GM18867 (cell line): ENCODE data around the gene RGP1.

Experiments used
- ATAC-seq: cut with Tn5 transposase; IDR thresholded peaks from one replicate; pipeline ENCODE4 v1.9.1; 2021; ENCODE audit warnings: mild to moderate bottlenecking, moderate library complexity; ENCODE audit not compliant: unreplicated experiment

The RGP1 gene

GRCh38 chr9:35748858-35749514, at the start of gene RGP1, which contains the start of gene GBA2:
RGP1 (plus strand) TSS chr9:35749287; CDS start chr9:35749756, 469 bp downstream.
GBA2 (minus strand) TSS chr9:35749228; CDS start chr9:35748704, 524 bp downstream.
- ATAC-seq: peak; percentile 72

- no peak for ATAC-seq
Observed at GRCh38 chr9:35700031-35700430, 49.1 kb upstream of the RGP1 start.

GRCh38 chr9:35700942-35701341, 48.1 kb upstream of the RGP1 start:
- ATAC-seq: no peak

GRCh38 chr9:35702696-35703095, 46.4 kb upstream of the RGP1 start:
- no peak for ATAC-seq

- no peak for ATAC-seq
Observed at GRCh38 chr9:35703906-35704672, 45.0 kb upstream of the RGP1 start.

GRCh38 chr9:35705372-35705771, 43.7 kb upstream of the RGP1 start:
- no peak for ATAC-seq

GRCh38 chr9:35705836-35706430, 43.2 kb upstream of the RGP1 start:
- no peak for ATAC-seq

- ATAC-seq: no peak
Observed at GRCh38 chr9:35706951-35707350, 42.1 kb upstream of the RGP1 start.

GRCh38 chr9:35708146-35708545, 40.9 kb upstream of the RGP1 start:
- ATAC-seq: no peak

GRCh38 chr9:35710818-35711500, 38.1 kb upstream of the RGP1 start:
- no peak for ATAC-seq

GRCh38 chr9:35711501-35712428, 37.3 kb upstream of the RGP1 start:
- no peak for ATAC-seq

- ATAC-seq: no peak
Observed at GRCh38 chr9:35712762-35713400, 36.2 kb upstream of the RGP1 start.

- ATAC-seq: no peak
Observed at GRCh38 chr9:35713578-35713977, 35.5 kb upstream of the RGP1 start.

- no peak for ATAC-seq
Observed at GRCh38 chr9:35714123-35714522, 35.0 kb upstream of the RGP1 start.

- ATAC-seq: no peak
Observed at GRCh38 chr9:35714579-35715252, 34.4 kb upstream of the RGP1 start.

- no peak for ATAC-seq
Observed at GRCh38 chr9:35716230-35716629, 32.9 kb upstream of the RGP1 start.

- ATAC-seq: no peak
Observed at GRCh38 chr9:35717132-35717870, 31.8 kb upstream of the RGP1 start.

GRCh38 chr9:35718721-35719511, 30.2 kb upstream of the RGP1 start:
- no peak for ATAC-seq
